ENCODE measurements around the gene CCNK. TPM values are rescaled to one million over a fixed set of nuclear protein-coding genes. Genes with fewer than 3 reads are reported as not detected.

Gene CCNK
- total RNA-seq, 1 experiment from 2014 or later = 84.7 TPM

GRCh38 chr14:99502989-99503421 is 21.8 kb downstream of the CCNK start (continued):
- no peak for TF ChIP-seq ATF6 (CRISPR knock-in tag; IDR thresholded peaks at IDR 0.05)

GRCh38 chr14:99503848-99504453 is 22.7 kb downstream of the CCNK start:
- H3K4me3 Mint-ChIP-seq = no peak overlapping the region
- DNase-seq (ENCODE audit: low spot score) = no peak
- ChIA-PET CTCF (interaction anchor here (1.5 kb wide), 1 partner anchor 113 kb away, joined by 4 read pairs; no protein-coding TSS in a partner anchor), POLR2A (interaction anchor here (0.7 kb wide), 1 partner anchor 12 kb away, joined by 5 read pairs; no protein-coding TSS in a partner anchor)
- peaks cover 81% of the 10 kb centered on the region for H3K36me3 Mint-ChIP-seq
- ATAC-seq = no peak
- H3K27me3 Mint-ChIP-seq (ENCODE audit: low read depth) = no peaks in the 10 kb centered on the region
- peaks cover 35% of the 10 kb centered on the region for H3K4me1 Mint-ChIP-seq
- peak overlapping the region; percentile 99 for H3K27ac Mint-ChIP-seq
- TF ChIP-seq JAZF1 (CRISPR knock-in tag; IDR thresholded peaks at IDR 0.05) (no peak), USF2 (CRISPR knock-in tag; IDR thresholded peaks at IDR 0.05) (no peak), JUN (CRISPR knock-in tag; IDR thresholded peaks at IDR 0.05) (no peak), RORB (CRISPR knock-in tag; IDR thresholded peaks at IDR 0.05) (no peak), CBFB (CRISPR knock-in tag; IDR thresholded peaks at IDR 0.05; ENCODE audit: low read depth) (no peak)
- TF ChIP-seq, protein P1, sequence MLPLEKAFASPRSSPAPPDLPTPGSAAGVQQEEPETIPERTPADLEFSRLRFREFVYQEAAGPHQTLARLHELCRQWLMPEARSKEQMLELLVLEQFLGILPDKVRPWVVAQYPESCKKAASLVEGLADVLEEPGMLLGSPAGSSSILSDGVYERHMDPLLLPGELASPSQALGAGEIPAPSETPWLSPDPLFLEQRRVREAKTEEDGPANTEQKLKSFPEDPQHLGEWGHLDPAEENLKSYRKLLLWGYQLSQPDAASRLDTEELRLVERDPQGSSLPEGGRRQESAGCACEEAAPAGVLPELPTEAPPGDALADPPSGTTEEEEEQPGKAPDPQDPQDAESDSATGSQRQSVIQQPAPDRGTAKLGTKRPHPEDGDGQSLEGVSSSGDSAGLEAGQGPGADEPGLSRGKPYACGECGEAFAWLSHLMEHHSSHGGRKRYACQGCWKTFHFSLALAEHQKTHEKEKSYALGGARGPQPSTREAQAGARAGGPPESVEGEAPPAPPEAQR (CRISPR knock-in tag; IDR thresholded peaks at IDR 0.05) = no peak
- TF ChIP-seq, protein P2, sequence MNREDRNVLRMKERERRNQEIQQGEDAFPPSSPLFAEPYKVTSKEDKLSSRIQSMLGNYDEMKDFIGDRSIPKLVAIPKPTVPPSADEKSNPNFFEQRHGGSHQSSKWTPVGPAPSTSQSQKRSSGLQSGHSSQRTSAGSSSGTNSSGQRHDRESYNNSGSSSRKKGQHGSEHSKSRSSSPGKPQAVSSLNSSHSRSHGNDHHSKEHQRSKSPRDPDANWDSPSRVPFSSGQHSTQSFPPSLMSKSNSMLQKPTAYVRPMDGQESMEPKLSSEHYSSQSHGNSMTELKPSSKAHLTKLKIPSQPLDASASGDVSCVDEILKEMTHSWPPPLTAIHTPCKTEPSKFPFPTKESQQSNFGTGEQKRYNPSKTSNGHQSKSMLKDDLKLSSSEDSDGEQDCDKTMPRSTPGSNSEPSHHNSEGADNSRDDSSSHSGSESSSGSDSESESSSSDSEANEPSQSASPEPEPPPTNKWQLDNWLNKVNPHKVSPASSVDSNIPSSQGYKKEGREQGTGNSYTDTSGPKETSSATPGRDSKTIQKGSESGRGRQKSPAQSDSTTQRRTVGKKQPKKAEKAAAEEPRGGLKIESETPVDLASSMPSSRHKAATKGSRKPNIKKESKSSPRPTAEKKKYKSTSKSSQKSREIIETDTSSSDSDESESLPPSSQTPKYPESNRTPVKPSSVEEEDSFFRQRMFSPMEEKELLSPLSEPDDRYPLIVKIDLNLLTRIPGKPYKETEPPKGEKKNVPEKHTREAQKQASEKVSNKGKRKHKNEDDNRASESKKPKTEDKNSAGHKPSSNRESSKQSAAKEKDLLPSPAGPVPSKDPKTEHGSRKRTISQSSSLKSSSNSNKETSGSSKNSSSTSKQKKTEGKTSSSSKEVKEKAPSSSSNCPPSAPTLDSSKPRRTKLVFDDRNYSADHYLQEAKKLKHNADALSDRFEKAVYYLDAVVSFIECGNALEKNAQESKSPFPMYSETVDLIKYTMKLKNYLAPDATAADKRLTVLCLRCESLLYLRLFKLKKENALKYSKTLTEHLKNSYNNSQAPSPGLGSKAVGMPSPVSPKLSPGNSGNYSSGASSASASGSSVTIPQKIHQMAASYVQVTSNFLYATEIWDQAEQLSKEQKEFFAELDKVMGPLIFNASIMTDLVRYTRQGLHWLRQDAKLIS (CRISPR knock-in tag; IDR thresholded peaks at IDR 0.05; ENCODE audit: borderline replicate concordance) = no peak
- TF ChIP-seq, protein P3, sequence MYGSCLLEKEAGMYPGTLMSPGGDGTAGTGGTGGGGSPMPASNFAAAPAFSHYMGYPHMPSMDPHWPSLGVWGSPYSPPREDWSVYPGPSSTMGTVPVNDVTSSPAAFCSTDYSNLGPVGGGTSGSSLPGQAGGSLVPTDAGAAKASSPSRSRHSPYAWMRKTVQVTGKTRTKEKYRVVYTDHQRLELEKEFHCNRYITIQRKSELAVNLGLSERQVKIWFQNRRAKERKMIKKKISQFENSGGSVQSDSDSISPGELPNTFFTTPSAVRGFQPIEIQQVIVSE (CRISPR knock-in tag; IDR thresholded peaks at IDR 0.05; ENCODE audit: borderline replicate concordance) = no peak
- TF ChIP-seq, protein P4, sequence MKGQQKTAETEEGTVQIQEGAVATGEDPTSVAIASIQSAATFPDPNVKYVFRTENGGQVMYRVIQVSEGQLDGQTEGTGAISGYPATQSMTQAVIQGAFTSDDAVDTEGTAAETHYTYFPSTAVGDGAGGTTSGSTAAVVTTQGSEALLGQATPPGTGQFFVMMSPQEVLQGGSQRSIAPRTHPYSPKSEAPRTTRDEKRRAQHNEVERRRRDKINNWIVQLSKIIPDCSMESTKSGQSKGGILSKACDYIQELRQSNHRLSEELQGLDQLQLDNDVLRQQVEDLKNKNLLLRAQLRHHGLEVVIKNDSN (CRISPR knock-in tag; IDR thresholded peaks at IDR 0.05) = no peak
- H3K9me3 Mint-ChIP-seq = no peaks in the 10 kb centered on the region

DNA sequence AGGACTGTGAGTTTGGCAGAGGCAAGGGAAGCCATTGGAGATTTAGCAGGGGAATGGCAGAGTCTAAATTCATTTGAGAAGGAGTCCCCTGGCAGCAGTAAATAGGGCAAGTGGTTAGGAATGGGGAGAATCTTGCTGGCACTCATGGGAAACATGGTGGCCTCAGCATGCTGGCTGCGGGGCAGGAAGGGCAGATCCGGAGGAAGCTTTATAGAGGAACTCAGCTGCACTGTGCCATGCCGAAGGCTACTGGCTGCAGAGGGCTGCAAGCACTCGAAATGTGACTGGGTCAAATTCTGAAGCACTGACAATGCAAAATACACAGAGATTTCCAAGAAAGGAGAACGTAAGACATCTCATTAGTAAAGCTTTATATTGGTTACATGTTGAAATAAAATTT is 23.9 kb downstream of the CCNK start:
- DNase-seq (ENCODE audit: low spot score) = no peak
- H3K4me1 Mint-ChIP-seq = peaks cover 43% of the 10 kb centered on the region
- CTCF ChIA-PET = no interaction called here
- no peak for ATAC-seq
- H3K4me3 Mint-ChIP-seq = no peak overlapping the region
- H3K27ac Mint-ChIP-seq = peak overlapping the region; percentile 67
- H3K9me3 Mint-ChIP-seq = no peaks in the 10 kb centered on the region
- H3K36me3 Mint-ChIP-seq = peaks cover 87% of the 10 kb centered on the region
- H3K27me3 Mint-ChIP-seq (ENCODE audit: low read depth) = no peaks in the 10 kb centered on the region
- POLR2A ChIA-PET = no interaction called here
- TF ChIP-seq ARID4B (CRISPR knock-in tag; IDR thresholded peaks at IDR 0.05; ENCODE audit: borderline replicate concordance) (no peak), EMX1 (CRISPR knock-in tag; IDR thresholded peaks at IDR 0.05) (no peak), HMGXB4 (CRISPR knock-in tag; IDR thresholded peaks at IDR 0.05) (no peak)
- TF ChIP-seq, protein P5, sequence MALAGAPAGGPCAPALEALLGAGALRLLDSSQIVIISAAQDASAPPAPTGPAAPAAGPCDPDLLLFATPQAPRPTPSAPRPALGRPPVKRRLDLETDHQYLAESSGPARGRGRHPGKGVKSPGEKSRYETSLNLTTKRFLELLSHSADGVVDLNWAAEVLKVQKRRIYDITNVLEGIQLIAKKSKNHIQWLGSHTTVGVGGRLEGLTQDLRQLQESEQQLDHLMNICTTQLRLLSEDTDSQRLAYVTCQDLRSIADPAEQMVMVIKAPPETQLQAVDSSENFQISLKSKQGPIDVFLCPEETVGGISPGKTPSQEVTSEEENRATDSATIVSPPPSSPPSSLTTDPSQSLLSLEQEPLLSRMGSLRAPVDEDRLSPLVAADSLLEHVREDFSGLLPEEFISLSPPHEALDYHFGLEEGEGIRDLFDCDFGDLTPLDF (CRISPR knock-in tag; IDR thresholded peaks at IDR 0.05) = no peak

Data from WTC11 (cell line).